Lower lobe of right lung (tissue), 2 donors: ENCODE data around the gene ALCAM. TPM values are rescaled to one million over a fixed set of nuclear protein-coding genes. Genes with fewer than 3 reads are reported as not detected.
A peak's percentile ranks its signal among the peaks of the same experiment; 100 is the strongest.
"Not testable (repeated sequence)": the region's sequence is repeated elsewhere in the genome, so short reads cannot be mapped to it uniquely, and the experiment has no call there.

ENCODE experiments used
- ATAC-seq, 2 donors: fragments of 200-7000 bp; cut with Tn5 transposase; one replicate each; pipeline ENCODE4 v1.9.1; 2020 to 2022; ENCODE audit warnings: mild to moderate bottlenecking in 2 of 2, moderate library complexity in 2 of 2
- DNase-seq: peaks from one replicate; pipeline ENCODE4 v3.0.0-alpha.2; 2020
- H3K27ac ChIP-seq: fragments of 200-600 bp; one replicate; pipeline ENCODE4 v1.8.0; 2022
- H3K27me3 ChIP-seq: fragments of 200-600 bp; one replicate; pipeline ENCODE4 v1.8.0; 2022; ENCODE audit warnings: low read depth
- H3K36me3 ChIP-seq: fragments of 200-600 bp; one replicate; pipeline ENCODE4 v1.8.0; 2022; ENCODE audit warnings: mild to moderate bottlenecking
- H3K4me1 ChIP-seq: fragments of 200-600 bp; one replicate; pipeline ENCODE4 v1.8.0; 2022
- H3K4me3 ChIP-seq: fragments of 200-600 bp; one replicate; pipeline ENCODE4 v1.8.0; 2022; ENCODE audit warnings: mild to moderate bottlenecking
- H3K9me3 ChIP-seq: fragments of 200-600 bp; one replicate; pipeline ENCODE4 v1.8.0; 2022
- CTCF ChIP-seq: fragments of 200-600 bp; IDR thresholded peaks from one replicate; pipeline ENCODE4 v1.8.0; 2022; ENCODE audit warnings: antibody characterized with exemption, mild to moderate bottlenecking
- intact Hi-C: fragments of 100-400 bp; cut with DNase I; formaldehyde crosslinking; loops from one replicate; pipeline ENCODE4 v1.11.0; 2022
- total RNA-seq: library from RNA; stranded (reverse); fragmentation: NEBNext Ultra II Directional; extraction: Animal tissue kit (Norgen Biotek cat#: 25700); gene quantifications from one replicate; pipeline ENCODE4 v1.2.1, GENCODE V29; 2021
- donor health status: DM: no; HTN: yes; CAD: no; lungs with severe emphysema.

Gene ALCAM
- total RNA-seq, 1 donor from 2014 or later, result 174 TPM

DNA sequence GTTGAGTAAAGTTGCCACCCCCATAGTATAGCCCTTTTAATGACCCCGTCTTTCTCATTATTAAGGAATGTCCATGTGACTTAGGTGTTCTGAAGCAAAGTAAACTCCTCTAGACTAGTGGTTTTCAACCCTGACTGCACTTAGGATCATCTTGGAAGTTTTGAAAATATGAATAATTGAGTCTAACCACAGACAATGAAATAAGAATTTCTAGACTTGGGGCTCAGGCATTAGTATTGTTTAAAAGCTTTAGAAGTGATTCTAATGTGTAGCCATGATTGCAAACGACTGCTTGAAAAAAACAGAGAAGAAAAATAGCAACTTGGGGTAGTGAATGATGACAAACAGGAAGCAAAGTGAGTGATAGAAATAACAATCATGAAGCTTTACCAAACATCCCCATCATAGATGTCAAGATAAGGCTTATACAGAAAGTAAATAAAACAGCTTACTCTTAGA lies 35.0 kb downstream of the ALCAM start:
- intact Hi-C loops, result no loop called here

GRCh38 chr3:105402287-105402801 lies 35.6 kb downstream of the ALCAM start:
- no peaks in the 10 kb centered on the region for H3K9me3 ChIP-seq
- no peak overlapping the region for H3K27ac ChIP-seq
- H3K4me1 ChIP-seq, result no peaks in the 10 kb centered on the region
- intact Hi-C loops, result no loop called here
- H3K27me3 ChIP-seq, result no peaks in the 10 kb centered on the region
- H3K36me3 ChIP-seq, result no peaks in the 10 kb centered on the region
- peak in 1 of 2 donors; percentile 36 for ATAC-seq
- no peak overlapping the region for H3K4me3 ChIP-seq
- no peak for TF ChIP-seq CTCF
- DNase-seq, result no peak

More for the DNA sequence above, 35.0 kb downstream of the ALCAM start:
- Histone ChIP-seq H3K27me3 (no peaks in the 10 kb centered on the region), H3K27ac (no peak overlapping the region), H3K36me3 (no peaks in the 10 kb centered on the region), H3K4me1 (no peaks in the 10 kb centered on the region), H3K4me3 (no peak overlapping the region), H3K9me3 (no peaks in the 10 kb centered on the region)
- TF ChIP-seq CTCF, result no peak
- DNase-seq (no peak), ATAC-seq (no peak)

- H3K4me3 ChIP-seq, H3K27ac ChIP-seq, H3K4me1 ChIP-seq, ATAC-seq, H3K9me3 ChIP-seq, H3K27me3 ChIP-seq, H3K36me3 ChIP-seq, intact Hi-C loops: not testable (repeated sequence)
- peak; percentile 20 for DNase-seq
Measured at GRCh38 chr3:105403034-105403433, 36.3 kb downstream of the ALCAM start.

GRCh38 chr3:105406268-105406667 lies 39.6 kb downstream of the ALCAM start:
- no peaks in the 10 kb centered on the region for H3K9me3 ChIP-seq
- TF ChIP-seq CTCF, result no peak
- H3K4me1 ChIP-seq, result no peaks in the 10 kb centered on the region
- intact Hi-C loops, result no loop called here
- ATAC-seq (no peak), DNase-seq (no peak)
- no peak overlapping the region for H3K27ac ChIP-seq
- H3K4me3 ChIP-seq, result no peak overlapping the region
- H3K36me3 ChIP-seq, result no peaks in the 10 kb centered on the region
- no peaks in the 10 kb centered on the region for H3K27me3 ChIP-seq

DNA sequence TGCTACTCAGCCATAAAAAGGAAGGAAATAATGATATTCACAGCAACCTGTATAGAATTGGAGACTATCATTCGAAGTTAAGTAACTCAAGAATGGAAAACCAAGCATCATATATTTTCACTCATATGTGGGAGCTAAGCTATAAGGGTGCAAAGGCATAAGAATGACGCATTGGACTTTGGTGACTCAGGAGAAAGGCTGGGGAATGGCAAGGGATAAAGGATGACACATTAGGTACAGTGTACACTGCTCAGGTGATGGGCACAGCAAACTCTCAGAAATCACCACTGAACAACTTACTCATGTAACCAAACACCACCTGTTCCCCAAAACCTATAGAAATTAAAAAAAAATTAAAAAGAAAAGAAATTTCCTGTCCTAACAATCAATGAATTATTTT lies 42.7 kb downstream of the ALCAM start:
- H3K27ac ChIP-seq, result no peak overlapping the region
- no peaks in the 10 kb centered on the region for H3K9me3 ChIP-seq
- ATAC-seq (no peak), DNase-seq (no peak)
- H3K27me3 ChIP-seq, result no peaks in the 10 kb centered on the region
- H3K4me3 ChIP-seq, result no peak overlapping the region
- no peaks in the 10 kb centered on the region for H3K4me1 ChIP-seq
- TF ChIP-seq CTCF, result no peak
- H3K36me3 ChIP-seq, result no peaks in the 10 kb centered on the region
- intact Hi-C loops, result no loop called here

DNA sequence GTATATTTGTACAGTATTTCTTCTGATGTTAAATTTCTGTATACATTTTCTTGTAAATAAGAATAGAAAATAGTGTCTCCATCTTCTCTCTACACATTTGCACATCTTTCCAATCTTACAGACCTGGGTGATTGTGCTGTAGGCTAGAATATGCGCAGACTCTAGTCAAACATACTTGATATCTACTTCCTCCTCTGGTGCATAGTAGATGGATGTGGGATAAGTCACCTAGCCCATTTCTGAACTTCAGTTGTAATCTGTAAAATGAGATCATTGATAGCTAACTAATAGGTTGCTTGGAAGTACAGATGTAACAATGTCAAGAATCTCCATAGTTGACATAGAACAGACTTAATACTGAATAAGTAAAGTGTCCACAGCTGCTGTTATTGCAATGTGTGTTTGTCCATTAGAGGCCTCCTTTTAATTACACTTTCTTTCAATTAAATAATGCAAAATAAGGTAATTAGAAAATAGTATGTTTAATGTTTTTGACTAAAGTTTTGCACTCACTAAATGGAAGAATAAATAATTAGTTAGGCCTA lies 46.7 kb downstream of the ALCAM start:
- H3K4me3 ChIP-seq, result no peak overlapping the region
- no peak for TF ChIP-seq CTCF
- no peaks in the 10 kb centered on the region for H3K27me3 ChIP-seq
- no peaks in the 10 kb centered on the region for H3K9me3 ChIP-seq
- no peak for DNase-seq
- no peaks in the 10 kb centered on the region for H3K36me3 ChIP-seq
- H3K4me1 ChIP-seq, result no peaks in the 10 kb centered on the region
- intact Hi-C loops, result no loop called here
- H3K27ac ChIP-seq, result no peak overlapping the region
- no peak for ATAC-seq
